AG09319 (cell line): ENCODE results near the gene ZNF787.

Experiments
- DNase-seq: peaks from one replicate; pipeline ENCODE4 v3.0.0-alpha.2; 2010; ENCODE audit warnings: low read depth; ENCODE audit errors: extremely low read depth
- CTCF ChIP-seq: IDR thresholded peaks from 2 replicates; pipeline ENCODE4 v1.5.1; 2011; ENCODE audit warnings: low read depth, mild to moderate bottlenecking, inconsistent platforms, low read length, moderate library complexity

Gene ZNF787

GRCh38 chr19:56119582-56119978 is 1.5 kb downstream of the ZNF787 start:
- no peak for DNase-seq
- no peak for TF ChIP-seq CTCF

- TF ChIP-seq CTCF: no peak
Measured at GRCh38 chr19:56118666-56119581, 2.2 kb downstream of the ZNF787 start.

GRCh38 chr19:56117889-56118288 is 3.2 kb downstream of the ZNF787 start:
- no peak for DNase-seq
- TF ChIP-seq CTCF: no peak

More at GRCh38 chr19:56118666-56119581, 2.2 kb downstream of the ZNF787 start:
- DNase-seq: no peak

- no peak for DNase-seq
- TF ChIP-seq CTCF: no peak
Measured at GRCh38 chr19:56117376-56117884, 3.7 kb downstream of the ZNF787 start.

GRCh38 chr19:56116606-56117005 is 4.5 kb downstream of the ZNF787 start:
- TF ChIP-seq CTCF: no peak
- DNase-seq: no peak

GRCh38 chr19:56115490-56115889 is 5.6 kb downstream of the ZNF787 start:
- TF ChIP-seq CTCF: no peak
- DNase-seq: no peak

- no peak for DNase-seq
- TF ChIP-seq CTCF: no peak
Measured at GRCh38 chr19:56114778-56115110, 6.4 kb downstream of the ZNF787 start.
